SK-N-SH (cell line): Measurements from ENCODE around the gene KCNQ5.
"Not testable (repeated sequence)": the region's sequence is repeated elsewhere in the genome, so short reads cannot be mapped to it uniquely, and the experiment has no call there.

ENCODE experiments used
- CTCF ChIP-seq: fragments of 200-600 bp; sonication (generic); IDR thresholded peaks from 2 replicates; pipeline ENCODE4 v1.6.1; 2017; ENCODE audit warnings: antibody characterized with exemption, mild to moderate bottlenecking, moderate library complexity
- EZH2phosphoT487 ChIP-seq: fragments of 200-600 bp; sonication (generic); IDR thresholded peaks from 2 replicates; pipeline ENCODE4 v1.6.1; 2017; ENCODE audit warnings: low read depth, mixed run types, mild to moderate bottlenecking, antibody characterized with exemption, moderate library complexity, borderline replicate concordance
- SIN3A ChIP-seq: IDR thresholded peaks from 2 replicates; pipeline ENCODE4 v1.6.1; 2012; ENCODE audit warnings: low read depth, mild to moderate bottlenecking, low read length, moderate library complexity, borderline replicate concordance

- TF ChIP-seq CTCF, EZH2phosphoT487, SIN3A: not testable (repeated sequence)
Measured at GRCh38 chr6:72984189-72984831, 362.4 kb downstream of the KCNQ5 start.
